ENCODE data around the gene EPHX1. TPM values are rescaled to one million over a fixed set of nuclear protein-coding genes. Genes with fewer than 3 reads are reported as not detected.

The EPHX1 gene
- total RNA-seq, 2 experiments from 2014 or later = 2.7 to 4.3 TPM

- no peak for DNase-seq
- H3K27me3 Mint-ChIP-seq = no peaks in the 10 kb centered on the region
- H3K9me3 Mint-ChIP-seq = no peaks in the 10 kb centered on the region
- H3K4me3 Mint-ChIP-seq = no peak overlapping the region
- peak overlapping the region; percentile 47 for H3K27ac Mint-ChIP-seq
- H3K4me1 Mint-ChIP-seq = peaks cover 37% of the 10 kb centered on the region
- H3K36me3 Mint-ChIP-seq = peaks cover 19% of the 10 kb centered on the region
Measured at GRCh38 chr1:225870911-225871310, 61.0 kb downstream of the EPHX1 start.

- Mint-ChIP-seq H3K36me3 (peaks cover 19% of the 10 kb centered on the region), H3K9me3 (no peaks in the 10 kb centered on the region), H3K27ac (peak overlapping the region; percentile 29), H3K4me3 (no peak overlapping the region), H3K4me1 (peaks cover 36% of the 10 kb centered on the region), H3K27me3 (no peaks in the 10 kb centered on the region)
- DNase-seq = no peak
Measured at GRCh38 chr1:225871359-225872074, 61.6 kb downstream of the EPHX1 start.

GRCh38 chr1:225872075-225872430 lies 62.1 kb downstream of the EPHX1 start:
- H3K4me3 Mint-ChIP-seq = no peak overlapping the region
- no peak overlapping the region for H3K27ac Mint-ChIP-seq
- peaks cover 17% of the 10 kb centered on the region for H3K36me3 Mint-ChIP-seq
- H3K9me3 Mint-ChIP-seq = no peaks in the 10 kb centered on the region
- H3K27me3 Mint-ChIP-seq = no peaks in the 10 kb centered on the region
- no peak for DNase-seq
- H3K4me1 Mint-ChIP-seq = peaks cover 34% of the 10 kb centered on the region

- Mint-ChIP-seq H3K4me3 (no peak overlapping the region), H3K27ac (no peak overlapping the region), H3K9me3 (no peaks in the 10 kb centered on the region), H3K4me1 (peaks cover 32% of the 10 kb centered on the region), H3K27me3 (no peaks in the 10 kb centered on the region), H3K36me3 (peaks cover 13% of the 10 kb centered on the region)
- no peak for DNase-seq
Measured at GRCh38 chr1:225873281-225873850, 63.4 kb downstream of the EPHX1 start.

GRCh38 chr1:225874431-225874830 lies 64.5 kb downstream of the EPHX1 start:
- DNase-seq = no peak
- no peaks in the 10 kb centered on the region for H3K9me3 Mint-ChIP-seq
- H3K4me1 Mint-ChIP-seq = peaks cover 41% of the 10 kb centered on the region
- peaks cover 14% of the 10 kb centered on the region for H3K36me3 Mint-ChIP-seq
- H3K27ac Mint-ChIP-seq = no peak overlapping the region
- H3K4me3 Mint-ChIP-seq = no peak overlapping the region
- no peaks in the 10 kb centered on the region for H3K27me3 Mint-ChIP-seq

GRCh38 chr1:225875044-225875815 lies 65.3 kb downstream of the EPHX1 start:
- Mint-ChIP-seq H3K9me3 (no peaks in the 10 kb centered on the region), H3K27ac (no peak overlapping the region), H3K36me3 (peaks cover 16% of the 10 kb centered on the region), H3K4me1 (peaks cover 49% of the 10 kb centered on the region), H3K4me3 (no peak overlapping the region), H3K27me3 (no peaks in the 10 kb centered on the region)
- no peak for DNase-seq

- peaks cover 11% of the 10 kb centered on the region for H3K36me3 Mint-ChIP-seq
- no peaks in the 10 kb centered on the region for H3K27me3 Mint-ChIP-seq
- H3K9me3 Mint-ChIP-seq = no peaks in the 10 kb centered on the region
- H3K27ac Mint-ChIP-seq = peak overlapping the region; percentile 23
- no peak overlapping the region for H3K4me3 Mint-ChIP-seq
- H3K4me1 Mint-ChIP-seq = peaks cover 57% of the 10 kb centered on the region
- DNase-seq = no peak
Measured at GRCh38 chr1:225876900-225877510, 67.1 kb downstream of the EPHX1 start.

- peak; percentile 36 for DNase-seq
Measured at GRCh38 chr1:225877580-225877979, 67.7 kb downstream of the EPHX1 start.

GRCh38 chr1:225878282-225878681 lies 68.4 kb downstream of the EPHX1 start:
- Mint-ChIP-seq H3K4me3 (no peak overlapping the region), H3K36me3 (peaks cover 13% of the 10 kb centered on the region), H3K4me1 (peaks cover 55% of the 10 kb centered on the region), H3K9me3 (no peaks in the 10 kb centered on the region), H3K27me3 (no peaks in the 10 kb centered on the region), H3K27ac (no peak overlapping the region)
- DNase-seq = no peak

More at GRCh38 chr1:225877580-225877979, 67.7 kb downstream of the EPHX1 start:
- Mint-ChIP-seq H3K4me3 (no peak overlapping the region), H3K4me1 (peaks cover 56% of the 10 kb centered on the region), H3K27ac (no peak overlapping the region), H3K9me3 (no peaks in the 10 kb centered on the region), H3K36me3 (peaks cover 11% of the 10 kb centered on the region), H3K27me3 (no peaks in the 10 kb centered on the region)

GRCh38 chr1:225879521-225880221 lies 69.7 kb downstream of the EPHX1 start:
- no peaks in the 10 kb centered on the region for H3K27me3 Mint-ChIP-seq
- peaks cover 60% of the 10 kb centered on the region for H3K4me1 Mint-ChIP-seq
- H3K36me3 Mint-ChIP-seq = peaks cover 13% of the 10 kb centered on the region
- DNase-seq = no peak
- peak overlapping the region; percentile 86 for H3K4me3 Mint-ChIP-seq
- H3K9me3 Mint-ChIP-seq = no peaks in the 10 kb centered on the region
- H3K27ac Mint-ChIP-seq = peak overlapping the region; percentile 87

GRCh38 chr1:225880222-225880588 lies 70.3 kb downstream of the EPHX1 start:
- H3K4me3 Mint-ChIP-seq = peak overlapping the region; percentile 86
- H3K36me3 Mint-ChIP-seq = peaks cover 13% of the 10 kb centered on the region
- H3K27me3 Mint-ChIP-seq = no peaks in the 10 kb centered on the region
- DNase-seq = no peak
- no peaks in the 10 kb centered on the region for H3K9me3 Mint-ChIP-seq
- H3K4me1 Mint-ChIP-seq = peaks cover 60% of the 10 kb centered on the region
- peak overlapping the region; percentile 87 for H3K27ac Mint-ChIP-seq

- Mint-ChIP-seq H3K4me1 (peaks cover 55% of the 10 kb centered on the region), H3K36me3 (peaks cover 11% of the 10 kb centered on the region)
Measured at GRCh38 chr1:225880636-225881035, 70.7 kb downstream of the EPHX1 start.

GRCh38 chr1:225881081-225881958 lies 71.4 kb downstream of the EPHX1 start:
- Mint-ChIP-seq H3K9me3 (no peaks in the 10 kb centered on the region), H3K4me1 (peaks cover 50% of the 10 kb centered on the region), H3K36me3 (peaks cover 5% of the 10 kb centered on the region), H3K27ac (peak overlapping the region; percentile 87), H3K4me3 (peak overlapping the region; percentile 86), H3K27me3 (no peaks in the 10 kb centered on the region)
- peak; percentile 50 for DNase-seq

More at GRCh38 chr1:225880636-225881035, 70.7 kb downstream of the EPHX1 start:
- Mint-ChIP-seq H3K4me3 (peak overlapping the region; percentile 86), H3K9me3 (no peaks in the 10 kb centered on the region), H3K27ac (peak overlapping the region; percentile 87), H3K27me3 (no peaks in the 10 kb centered on the region)
- no peak for DNase-seq

Data from activated naive CD8-positive, alpha-beta T cell treated with anti-CD3 and anti-CD28 coated beads for 36 hours (primary cell).